ENCODE measurements around the gene GPR78.

DNA sequence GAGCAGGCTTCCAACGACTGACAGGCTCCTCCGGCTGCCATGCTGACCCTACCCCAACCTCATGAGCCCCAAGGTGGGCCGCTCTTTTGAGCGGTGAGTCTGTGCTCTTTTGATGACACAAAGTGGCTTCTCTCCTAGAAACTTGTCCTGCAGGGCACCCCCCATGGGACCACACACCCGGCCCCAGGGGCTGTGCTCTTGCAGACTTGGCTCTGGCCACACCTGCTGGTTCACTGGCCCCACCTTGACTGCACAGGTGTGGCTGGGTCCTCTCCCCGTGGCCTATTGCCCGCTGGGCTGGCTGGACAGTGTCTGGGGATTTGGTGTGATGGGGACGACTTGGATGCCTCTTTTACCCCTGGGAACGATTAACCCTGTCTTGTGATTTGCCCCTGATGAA is 10.9 kb downstream of the GPR78 start:
- TF ChIP-seq ZC3H10 (CRISPR knock-in tag; IDR thresholded peaks at IDR 0.05) (no peak), CREB5 (CRISPR knock-in tag; IDR thresholded peaks at IDR 0.05; ENCODE audit: low read depth) (no peak), BACH2 (CRISPR knock-in tag; IDR thresholded peaks at IDR 0.05; ENCODE audit: borderline replicate concordance) (no peak), ZFP3 (CRISPR knock-in tag; IDR thresholded peaks at IDR 0.05) (no peak), OSR1 (CRISPR knock-in tag; IDR thresholded peaks at IDR 0.05) (no peak), ARNTL (CRISPR knock-in tag; IDR thresholded peaks at IDR 0.05; ENCODE audit: borderline replicate concordance, low read depth) (no peak)
